Activated CD8-positive, alpha-beta memory T cell treated with anti-CD3 and anti-CD28 coated beads for 1 hour (primary cell): Measurements from ENCODE around the gene NKX6-1.

Experiments
- DNase-seq, 2 donors: peaks; one replicate each; pipeline ENCODE4 v3.0.0-alpha.2; 2020; ENCODE audit warnings: low read depth in 1 of 2; ENCODE audit errors: extremely low read depth in 1 of 2

Gene NKX6-1

DNA sequence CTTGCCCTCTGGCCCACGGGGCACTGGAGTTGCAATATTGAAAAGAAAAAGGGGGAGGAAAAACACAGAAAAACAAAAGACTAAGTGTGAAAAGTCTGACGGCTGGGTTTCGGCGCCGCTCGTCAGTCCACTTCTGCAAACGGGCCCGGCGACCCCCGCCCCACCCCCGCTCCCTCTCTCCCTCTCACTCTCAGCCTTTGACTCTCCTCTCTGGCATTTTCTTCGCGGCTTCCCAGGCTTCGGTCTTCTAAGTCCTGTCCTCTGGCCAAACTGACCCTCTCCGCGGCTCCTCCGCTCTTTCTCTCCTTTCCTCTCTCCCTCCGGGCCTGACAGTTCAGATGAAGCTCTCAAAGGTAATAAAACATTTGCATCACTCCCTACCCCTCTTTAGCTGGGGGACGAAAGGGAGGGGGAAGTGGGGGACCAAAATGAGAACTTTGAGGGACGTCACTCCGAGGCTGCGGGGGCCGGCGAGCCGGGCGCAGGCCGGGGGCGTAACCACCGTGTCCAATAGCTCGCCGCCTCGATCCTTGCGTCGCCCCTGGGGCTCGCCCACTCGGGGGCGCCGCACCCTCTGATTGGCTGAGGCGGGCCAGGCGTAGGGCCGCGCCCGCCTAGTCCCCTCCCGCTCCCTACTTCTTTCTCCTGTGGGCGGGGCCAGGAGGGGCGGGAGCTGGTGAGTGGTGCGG lies at the start of gene NKX6-1:
Gene NKX6-1, minus strand, starts transcription at position 358 of the 689 bp plus-strand sequence. CDS start 1,064 bp downstream, outside the sequence.
- no peak for DNase-seq

DNA sequence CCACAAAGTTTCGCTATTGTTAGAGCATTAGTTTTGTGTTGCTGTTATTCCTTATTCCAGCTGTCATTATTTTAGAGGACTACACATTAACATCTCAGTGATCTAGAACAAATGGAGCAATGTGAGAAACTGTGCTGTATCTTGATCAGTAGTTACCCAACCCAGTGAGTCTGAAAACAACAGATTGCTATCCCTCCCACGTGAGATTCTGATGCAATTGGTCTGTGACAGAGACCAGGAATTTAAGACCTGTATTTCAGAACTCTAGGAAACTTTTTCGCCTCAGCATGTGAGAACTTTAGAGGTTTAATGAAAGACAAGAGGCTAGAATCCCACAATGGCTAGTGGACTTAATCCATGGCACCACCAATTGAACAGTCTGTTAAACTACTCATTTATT lies 48.1 kb upstream of the NKX6-1 start:
- no peak for DNase-seq

DNA sequence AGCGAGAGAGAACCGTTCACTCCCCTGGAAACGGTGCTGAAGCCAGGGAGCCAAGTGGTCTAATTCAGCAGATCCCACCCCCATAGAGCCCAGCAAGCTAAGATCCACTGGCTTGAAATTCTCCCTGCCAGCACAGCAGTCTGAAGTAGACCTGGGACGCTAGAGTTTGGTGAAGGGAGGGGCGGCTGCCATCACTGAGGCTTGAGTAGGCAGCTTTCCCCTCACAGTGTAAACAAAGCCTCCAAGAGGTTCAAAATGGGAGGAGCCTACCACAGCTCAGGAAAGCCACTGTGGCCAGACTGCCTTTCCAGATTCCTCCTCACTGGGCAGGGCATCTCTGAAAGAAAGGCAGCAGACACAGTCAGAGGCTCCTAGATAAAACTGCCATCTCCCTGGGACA lies 46.0 kb upstream of the NKX6-1 start:
- no peak for DNase-seq

DNA sequence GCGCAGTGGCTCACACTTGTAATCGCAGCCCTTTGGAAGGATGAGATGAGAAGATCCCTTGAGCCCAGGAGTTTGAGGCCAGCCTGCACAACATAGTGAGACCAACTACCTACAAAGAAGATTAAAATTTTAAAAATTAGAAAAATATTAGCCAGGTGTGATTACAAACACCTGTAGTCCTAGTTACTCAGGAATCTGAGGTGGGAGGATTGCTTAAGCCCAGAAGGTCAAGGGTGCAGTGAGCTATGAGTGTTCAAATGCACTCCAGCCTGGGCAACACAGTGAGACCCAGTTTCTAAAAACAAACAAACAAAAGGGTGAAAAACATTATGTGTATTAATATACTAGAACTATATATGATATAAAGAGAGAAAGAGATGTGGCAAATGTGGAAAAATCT lies 36.8 kb upstream of the NKX6-1 start:
- DNase-seq: no peak

DNA sequence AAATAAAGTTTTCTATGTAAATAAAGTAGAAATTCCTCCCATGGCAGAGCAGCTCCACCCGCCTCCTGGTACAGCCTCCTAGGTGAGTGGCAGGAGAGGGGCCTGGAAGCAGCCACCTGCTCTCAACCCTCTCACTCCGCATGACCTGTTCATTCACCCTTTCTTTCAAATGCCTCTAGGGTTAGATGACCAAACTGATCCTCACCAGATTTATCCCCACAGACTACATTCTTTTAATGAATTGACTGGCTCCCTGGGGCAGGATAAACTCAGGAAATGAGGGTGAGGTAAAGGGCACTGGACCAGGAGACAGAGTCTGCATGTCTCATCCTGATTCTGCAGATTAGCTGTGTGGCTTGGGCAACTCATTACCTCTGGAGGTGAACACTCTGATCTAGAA lies 32.6 kb upstream of the NKX6-1 start:
- DNase-seq: no peak

DNA sequence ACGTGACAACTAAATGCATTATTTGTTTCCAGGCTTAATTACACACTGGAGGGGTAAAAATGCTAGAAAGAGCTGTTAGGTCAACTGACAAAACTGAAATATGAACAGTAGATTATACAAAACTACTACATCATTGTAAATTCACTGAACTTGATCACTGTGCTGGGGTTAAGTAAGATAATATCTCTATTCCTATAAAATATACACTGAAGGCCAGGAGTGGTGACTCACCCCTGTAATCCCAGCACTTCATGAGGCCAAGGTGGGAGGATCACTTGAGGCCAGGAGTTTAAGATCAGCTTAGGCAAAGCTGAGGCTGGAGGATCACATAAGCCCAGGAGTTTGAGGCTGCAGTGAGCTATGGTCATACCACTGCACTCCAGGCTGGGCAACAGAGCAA lies 31.8 kb upstream of the NKX6-1 start:
- DNase-seq: no peak

DNA sequence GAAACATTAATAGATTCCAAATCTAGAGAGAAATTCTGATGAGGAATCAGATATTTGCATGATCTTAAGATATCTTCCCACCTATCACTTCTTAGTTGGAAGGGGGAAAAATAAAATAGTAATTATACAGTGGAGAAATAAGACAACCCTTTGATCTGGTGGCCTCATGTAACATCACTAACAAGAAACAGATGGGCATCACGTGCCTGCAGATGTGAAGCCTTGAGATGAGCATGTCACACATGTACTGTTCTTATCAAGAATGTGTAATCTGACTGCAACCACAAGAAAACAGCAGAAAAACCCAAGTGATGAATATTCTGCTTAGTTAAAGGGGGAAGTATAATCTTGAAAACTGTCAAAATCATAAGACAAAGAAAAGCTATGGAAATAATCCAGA lies 31.4 kb upstream of the NKX6-1 start:
- no peak for DNase-seq

DNA sequence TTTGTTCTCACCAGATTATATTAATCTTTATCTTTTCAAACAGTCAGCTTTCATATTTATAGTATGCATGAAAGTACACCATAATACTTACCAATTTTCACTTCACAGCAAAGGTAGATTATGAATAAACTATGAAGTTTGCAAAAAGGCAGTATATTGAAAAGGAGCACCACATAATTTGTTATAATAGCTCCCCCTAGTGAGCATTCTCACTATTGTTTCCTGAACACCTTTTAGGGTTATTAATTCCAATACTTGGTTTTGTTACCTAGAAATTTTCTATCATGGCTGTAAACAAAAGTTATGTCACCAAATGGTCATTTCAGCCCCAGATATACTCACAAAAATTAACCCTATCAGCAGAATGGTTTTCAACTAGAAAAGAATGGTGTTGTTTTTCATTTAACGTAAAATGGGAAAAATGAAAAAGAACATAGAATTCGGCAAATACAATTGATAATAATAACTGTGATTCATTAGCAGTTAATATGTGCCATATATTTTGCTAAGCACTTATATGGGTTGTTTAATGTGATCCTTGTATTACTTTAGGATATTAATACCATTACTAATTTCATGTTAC lies 30.2 kb upstream of the NKX6-1 start:
- DNase-seq: no peak

DNA sequence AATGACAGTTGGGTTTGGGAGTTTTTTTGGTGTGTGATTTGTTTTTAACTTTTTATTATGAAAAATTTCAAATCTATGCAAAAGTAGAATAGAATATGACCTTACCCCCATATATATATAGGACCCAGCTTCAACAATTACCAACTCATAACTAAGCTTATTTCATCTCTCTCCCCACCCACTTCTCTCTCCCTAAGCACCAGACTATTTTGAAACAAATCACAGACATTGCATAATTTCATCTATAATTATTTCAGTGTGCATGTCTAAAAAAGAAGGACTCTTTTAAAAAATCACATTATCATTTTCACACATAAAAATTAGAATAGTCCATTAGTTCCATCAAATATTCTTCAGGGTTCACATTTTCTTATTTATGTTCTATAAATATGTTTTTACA lies 28.3 kb upstream of the NKX6-1 start:
- no peak for DNase-seq

DNA sequence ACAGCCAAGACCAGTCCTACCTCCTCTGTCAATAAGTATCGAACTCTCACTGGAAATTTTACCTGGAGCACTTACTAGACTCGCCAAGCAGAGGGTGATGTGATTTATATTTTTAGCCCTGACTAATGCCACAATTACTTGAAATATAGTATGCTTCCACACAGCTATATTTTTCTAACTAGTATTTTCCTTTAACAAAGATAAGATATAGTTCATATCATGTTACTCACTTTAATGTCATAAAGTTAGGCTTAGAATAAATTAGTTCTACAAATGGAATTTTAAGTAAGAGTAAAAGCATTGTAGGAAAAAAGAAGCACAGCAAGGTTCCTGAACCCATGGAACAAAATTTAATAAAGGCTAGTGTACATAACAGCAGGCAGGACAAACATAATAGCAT lies 16.0 kb upstream of the NKX6-1 start:
- DNase-seq: no peak

DNA sequence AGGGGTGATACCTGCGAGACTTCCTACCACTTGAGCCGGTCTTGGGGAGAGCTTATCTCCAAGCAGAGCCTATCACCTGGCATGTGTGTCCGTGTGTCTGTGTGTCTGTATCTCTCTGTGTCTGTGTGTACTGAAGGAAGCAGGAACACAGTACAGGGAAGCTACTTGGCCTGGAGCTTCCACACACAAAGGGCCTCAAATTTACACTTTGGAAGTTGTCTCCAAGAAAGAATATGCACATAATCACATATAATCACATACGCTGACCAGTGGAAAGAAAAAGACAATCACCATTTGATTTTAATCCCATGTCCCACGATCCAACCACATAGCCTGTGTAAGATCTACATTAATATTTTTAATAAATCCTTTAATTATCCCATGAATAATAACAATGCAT lies 13.2 kb upstream of the NKX6-1 start:
- DNase-seq: no peak

DNA sequence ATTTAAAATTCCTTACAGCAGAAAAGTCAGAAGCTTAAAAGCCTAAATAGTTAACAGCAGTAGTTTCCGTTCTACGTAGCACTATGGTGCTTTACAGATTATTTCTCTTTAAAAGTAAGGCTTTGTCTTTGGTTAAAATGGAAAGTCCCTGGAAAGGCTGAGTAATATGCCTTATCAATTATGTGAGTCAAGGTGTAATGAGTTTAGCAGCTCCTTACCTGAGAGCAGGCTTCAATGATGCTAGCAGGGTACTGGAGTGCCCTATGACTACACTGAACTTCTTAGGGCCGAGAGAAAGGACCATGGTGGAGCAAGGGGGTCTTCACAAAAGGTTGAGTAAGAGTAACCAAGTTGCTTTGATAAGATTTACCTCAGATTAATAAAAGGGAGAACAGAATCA lies 12.6 kb upstream of the NKX6-1 start:
- DNase-seq: no peak

DNA sequence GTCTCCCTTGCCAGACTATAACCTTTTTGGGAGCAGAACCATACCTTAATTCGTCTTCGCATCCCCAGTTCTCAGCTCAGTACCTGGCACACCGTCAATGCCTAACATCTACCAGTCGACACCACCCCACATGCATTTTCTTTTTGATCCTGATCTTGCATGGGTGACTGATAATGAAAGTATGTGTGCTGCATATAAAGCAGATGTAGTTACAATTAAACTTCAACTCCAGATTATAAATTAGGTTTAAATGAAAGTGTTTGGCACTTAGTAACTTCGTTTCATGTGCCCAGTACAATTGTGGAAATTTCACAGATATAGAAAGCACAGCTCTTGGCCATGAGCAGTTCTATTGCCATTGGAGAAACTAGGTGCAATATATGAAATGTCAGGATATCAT lies 8.8 kb upstream of the NKX6-1 start:
- DNase-seq: no peak

DNA sequence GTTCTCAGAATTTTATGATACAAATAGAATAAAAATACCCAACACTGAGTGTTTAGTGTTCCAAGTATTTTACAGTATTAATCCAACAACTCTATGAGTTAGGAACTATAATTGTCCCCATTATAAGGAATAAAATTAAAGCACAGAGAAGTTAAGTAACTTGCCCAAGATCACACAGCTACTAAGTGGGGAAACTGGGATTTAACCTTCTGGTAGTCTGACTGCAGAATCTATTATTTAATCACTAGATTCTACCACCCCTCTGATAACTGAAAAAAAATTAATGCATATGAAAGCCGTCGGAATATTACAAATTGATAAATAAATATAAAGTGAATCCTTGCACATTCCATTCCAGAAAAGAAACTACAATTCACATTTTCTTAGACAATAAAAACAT lies 5.7 kb upstream of the NKX6-1 start:
- no peak for DNase-seq

DNA sequence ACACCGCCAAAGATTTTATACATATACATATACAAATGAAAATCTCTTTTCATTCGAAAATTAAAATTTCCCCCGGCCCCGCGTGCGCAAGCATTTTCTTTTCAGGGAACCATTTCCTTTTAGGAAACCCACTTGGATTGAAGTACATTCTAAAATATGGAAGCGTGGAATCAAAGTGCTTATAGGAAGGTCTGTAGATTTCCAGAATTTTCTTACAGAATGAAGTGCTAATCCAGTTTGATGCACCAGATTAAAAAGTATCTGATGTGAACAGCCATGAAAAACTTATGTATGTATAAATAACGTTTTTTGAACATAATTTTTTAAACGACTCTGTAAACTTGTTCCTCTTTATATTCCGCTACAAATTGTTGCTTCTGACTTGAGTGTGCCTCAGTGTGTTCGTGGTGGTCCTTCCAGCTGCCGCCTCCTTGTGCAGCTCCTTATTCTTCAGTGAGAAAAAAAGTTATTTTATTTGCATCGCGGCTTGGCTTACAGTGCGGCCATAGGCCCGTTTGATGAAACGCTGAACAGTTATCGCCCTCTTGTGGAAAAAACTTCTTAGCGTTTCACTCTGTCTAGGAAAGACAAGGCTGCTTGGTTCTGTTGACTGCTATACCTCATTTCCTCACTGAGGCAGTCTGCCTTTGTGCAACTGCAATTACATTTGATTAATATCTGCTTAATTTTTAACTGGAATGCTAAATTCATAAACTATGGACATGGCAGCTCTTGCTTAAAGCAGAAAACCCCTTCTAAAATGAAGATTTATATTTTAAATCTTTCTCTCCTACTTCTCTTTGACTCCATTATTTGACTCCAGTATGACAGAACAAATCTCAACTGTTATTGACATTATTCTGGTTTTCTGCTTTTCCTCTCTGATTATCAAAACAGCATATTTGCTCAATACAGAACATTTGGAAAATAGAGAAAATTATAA lies 4.7 kb upstream of the NKX6-1 start:
- DNase-seq: no peak

DNA sequence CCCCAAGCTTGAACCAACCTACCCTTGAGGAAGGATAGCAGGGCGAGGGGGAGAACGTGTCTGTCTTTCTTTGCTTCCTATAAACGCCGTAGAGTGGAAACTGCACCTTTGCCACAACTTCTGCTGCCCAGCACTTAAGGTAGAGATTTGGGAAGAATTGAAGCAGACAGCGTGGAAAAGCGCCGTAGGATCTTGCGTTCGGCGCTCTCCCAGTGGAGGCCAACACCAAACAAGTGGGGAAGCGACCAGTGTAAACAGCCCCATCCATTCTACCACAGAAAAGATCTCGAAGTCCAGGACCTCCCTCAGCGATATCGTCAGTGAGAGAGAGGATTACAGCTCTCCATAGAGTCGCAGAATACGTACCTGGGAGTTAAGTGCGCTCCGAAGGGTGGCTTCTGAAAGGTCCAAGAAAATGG lies 3.9 kb upstream of the NKX6-1 start:
- no peak for DNase-seq

DNA sequence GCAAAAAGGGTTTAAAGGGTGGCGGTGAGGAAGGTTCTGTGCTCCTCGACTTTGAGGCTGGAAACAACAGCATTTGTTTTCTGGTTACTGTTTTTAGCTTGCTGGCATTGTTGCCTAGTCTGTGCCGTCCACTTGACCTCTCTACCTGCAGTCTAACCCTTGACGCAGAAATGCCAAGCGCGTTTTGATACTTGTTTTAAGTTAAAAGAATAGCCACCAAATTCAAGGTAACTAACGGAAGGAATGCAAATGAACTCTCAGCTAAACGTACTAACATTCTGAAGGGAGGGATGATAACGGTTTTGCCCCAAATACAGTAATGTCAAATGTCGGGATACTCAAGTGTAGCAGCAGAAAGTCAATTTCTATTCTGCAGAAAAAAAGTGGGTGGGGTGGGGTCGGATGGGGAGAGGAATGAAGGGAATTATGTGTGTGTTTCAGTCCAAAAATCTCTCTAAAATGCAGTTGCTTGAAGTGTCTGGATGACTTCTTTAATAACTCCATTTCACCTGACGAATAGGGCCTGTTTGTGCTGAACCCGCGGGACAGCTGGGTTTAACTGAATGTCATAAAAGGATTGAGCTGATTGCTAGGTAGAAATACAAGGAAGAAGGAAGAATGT lies 3.4 kb upstream of the NKX6-1 start:
- DNase-seq: no peak

DNA sequence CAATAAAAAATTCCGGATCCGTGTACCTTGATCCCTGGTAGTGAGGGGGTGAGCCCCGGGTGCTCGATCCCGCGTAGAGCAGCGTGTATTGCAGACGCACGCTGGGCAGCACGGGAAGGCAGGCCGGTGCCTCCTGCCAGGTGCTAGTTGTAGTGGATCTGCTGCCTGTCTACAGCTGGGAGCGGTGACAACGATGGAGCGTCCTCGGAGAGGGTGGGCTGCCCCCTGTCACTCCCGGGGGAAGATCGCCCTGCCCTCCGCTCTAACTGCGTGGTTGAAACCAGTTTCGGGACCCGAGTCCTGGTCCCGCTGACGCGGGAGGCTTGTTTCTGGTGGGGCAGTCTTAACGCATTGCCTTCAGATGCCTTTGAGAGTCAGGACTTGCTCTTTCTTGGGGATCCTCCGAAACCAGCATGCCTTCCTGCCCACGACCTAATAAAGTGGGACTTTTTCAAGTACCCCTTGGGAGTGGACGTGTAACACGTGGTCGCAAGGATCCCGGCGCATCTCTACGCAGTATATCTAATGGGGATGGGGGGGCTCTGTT lies 2.7 kb upstream of the NKX6-1 start:
- DNase-seq: no peak

DNA sequence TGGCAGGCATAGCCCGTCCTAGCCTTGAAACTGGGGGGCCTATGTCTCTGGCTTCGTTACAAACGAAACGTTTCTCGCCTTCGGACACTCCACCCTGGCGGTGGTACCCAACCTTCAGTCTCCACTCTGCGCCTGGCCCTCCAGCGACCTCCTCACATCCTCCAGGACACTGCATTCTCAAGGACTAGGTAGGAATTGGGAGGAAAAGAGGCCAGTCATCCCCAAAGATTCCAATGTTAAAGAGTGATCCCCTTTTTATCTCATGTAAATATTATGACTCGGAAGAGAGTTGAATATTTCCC lies 2.1 kb upstream of the NKX6-1 start:
- no peak for DNase-seq

DNA sequence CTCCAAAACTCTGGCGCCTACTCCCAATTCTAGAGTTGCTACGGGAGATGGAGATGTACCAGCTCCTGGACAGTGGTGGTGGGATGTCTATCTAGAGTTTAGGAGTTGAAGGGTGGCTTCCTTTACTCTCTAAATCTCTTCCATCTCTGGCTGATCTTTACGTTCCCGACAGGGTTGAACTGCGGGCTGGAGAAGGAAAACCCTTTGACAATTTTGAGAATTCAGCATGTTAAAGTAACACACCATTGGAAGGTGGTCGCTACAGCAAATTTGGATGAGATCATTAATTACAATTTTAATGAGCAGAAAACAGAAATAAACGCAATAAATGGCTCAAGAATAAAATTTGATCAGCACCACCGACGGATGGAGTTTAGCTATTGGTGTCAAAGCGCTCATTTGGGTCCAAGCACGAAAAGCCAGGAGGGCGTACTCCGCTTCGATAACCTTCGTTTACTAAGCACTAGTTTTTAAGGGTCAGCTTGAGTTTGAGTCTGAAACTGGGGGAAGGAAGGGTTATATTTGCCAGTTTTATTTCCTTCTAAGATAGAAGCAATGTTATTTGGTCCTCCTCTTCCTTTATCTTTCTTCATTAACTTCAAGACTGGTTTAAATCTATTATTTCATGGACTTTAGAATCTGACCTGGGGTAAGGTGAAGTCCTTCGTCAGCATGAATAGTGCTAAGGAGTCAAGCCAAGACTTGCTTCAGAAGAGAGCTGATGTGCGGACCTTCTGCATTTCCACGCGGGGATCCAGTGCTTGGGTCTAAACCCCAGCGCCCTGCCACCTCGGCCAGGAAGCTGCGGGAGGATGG lies 1.5 kb upstream of the NKX6-1 start:
- DNase-seq: no peak

DNA sequence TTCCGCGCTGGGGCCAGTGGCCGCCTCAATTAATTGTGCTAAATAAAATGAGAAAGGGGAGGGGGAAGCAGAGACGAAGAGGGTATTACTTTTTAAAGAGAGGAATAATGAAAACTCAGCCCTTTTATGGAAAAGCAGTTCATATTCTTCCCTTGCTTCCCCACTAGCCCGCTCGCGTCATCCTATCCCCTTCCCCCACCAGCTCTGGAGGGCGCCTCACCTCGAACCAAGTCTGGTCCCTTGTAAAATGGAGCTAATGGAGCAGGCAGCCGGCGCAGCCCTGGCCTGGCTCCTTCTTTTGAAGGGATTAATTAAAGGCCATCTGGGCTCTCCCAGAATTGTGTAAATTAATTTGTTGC lies 511 bp upstream of the NKX6-1 start:
- DNase-seq: no peak
